Measurements from ENCODE around the gene TMX4.

DNA sequence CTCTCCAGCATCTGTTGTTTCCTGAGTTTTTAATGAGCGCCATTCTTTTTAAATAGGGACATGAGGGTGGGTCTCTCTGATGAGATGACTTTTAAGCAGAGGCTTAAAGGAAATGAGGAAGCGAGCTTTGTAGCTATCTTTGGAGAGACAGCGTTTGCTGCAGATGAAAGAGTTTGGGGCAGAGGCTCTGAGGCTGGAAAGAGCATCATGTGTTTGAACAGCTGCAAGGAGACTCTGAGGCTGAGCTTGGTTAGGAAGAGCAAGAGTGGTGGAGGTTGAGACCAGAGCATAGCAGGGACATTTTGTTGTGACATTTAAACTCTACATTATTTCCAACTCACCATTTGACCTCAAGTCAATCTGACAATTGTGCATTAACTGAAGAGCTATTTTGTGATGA lies 38.3 kb upstream of the TMX4 start:
- TF ChIP-seq, protein P1, sequence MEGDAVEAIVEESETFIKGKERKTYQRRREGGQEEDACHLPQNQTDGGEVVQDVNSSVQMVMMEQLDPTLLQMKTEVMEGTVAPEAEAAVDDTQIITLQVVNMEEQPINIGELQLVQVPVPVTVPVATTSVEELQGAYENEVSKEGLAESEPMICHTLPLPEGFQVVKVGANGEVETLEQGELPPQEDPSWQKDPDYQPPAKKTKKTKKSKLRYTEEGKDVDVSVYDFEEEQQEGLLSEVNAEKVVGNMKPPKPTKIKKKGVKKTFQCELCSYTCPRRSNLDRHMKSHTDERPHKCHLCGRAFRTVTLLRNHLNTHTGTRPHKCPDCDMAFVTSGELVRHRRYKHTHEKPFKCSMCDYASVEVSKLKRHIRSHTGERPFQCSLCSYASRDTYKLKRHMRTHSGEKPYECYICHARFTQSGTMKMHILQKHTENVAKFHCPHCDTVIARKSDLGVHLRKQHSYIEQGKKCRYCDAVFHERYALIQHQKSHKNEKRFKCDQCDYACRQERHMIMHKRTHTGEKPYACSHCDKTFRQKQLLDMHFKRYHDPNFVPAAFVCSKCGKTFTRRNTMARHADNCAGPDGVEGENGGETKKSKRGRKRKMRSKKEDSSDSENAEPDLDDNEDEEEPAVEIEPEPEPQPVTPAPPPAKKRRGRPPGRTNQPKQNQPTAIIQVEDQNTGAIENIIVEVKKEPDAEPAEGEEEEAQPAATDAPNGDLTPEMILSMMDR (IDR thresholded peaks at IDR 0.05; ENCODE audit: low read depth, low read length, missing input control) = no peak
- TF ChIP-seq YY1 (IDR thresholded peaks at IDR 0.05) (no peak), RAD21 (IDR thresholded peaks at IDR 0.05) (no peak), SP1 (IDR thresholded peaks at IDR 0.05) (no peak), GABPA (IDR thresholded peaks at IDR 0.05 in 1 of 2, conservative IDR thresholded peaks at IDR 0.05 in 1 of 2) (no peak), EGR1 (IDR thresholded peaks at IDR 0.05; ENCODE audit: low read depth in 2 of 2) (no peak), JUND (IDR thresholded peaks at IDR 0.05) (no peak), TAF1 (conservative IDR thresholded peaks at IDR 0.05) (no peak), HNF4G (IDR thresholded peaks at IDR 0.05) (no peak), NR2F2 (IDR thresholded peaks at IDR 0.05) (no peak)
- TF ChIP-seq, protein P2, sequence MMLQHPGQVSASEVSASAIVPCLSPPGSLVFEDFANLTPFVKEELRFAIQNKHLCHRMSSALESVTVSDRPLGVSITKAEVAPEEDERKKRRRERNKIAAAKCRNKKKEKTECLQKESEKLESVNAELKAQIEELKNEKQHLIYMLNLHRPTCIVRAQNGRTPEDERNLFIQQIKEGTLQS (IDR thresholded peaks at IDR 0.05) = no peak
- TF ChIP-seq, protein P3, sequence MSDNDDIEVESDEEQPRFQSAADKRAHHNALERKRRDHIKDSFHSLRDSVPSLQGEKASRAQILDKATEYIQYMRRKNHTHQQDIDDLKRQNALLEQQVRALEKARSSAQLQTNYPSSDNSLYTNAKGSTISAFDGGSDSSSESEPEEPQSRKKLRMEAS (IDR thresholded peaks at IDR 0.05) = no peak
- TF ChIP-seq, protein P4, sequence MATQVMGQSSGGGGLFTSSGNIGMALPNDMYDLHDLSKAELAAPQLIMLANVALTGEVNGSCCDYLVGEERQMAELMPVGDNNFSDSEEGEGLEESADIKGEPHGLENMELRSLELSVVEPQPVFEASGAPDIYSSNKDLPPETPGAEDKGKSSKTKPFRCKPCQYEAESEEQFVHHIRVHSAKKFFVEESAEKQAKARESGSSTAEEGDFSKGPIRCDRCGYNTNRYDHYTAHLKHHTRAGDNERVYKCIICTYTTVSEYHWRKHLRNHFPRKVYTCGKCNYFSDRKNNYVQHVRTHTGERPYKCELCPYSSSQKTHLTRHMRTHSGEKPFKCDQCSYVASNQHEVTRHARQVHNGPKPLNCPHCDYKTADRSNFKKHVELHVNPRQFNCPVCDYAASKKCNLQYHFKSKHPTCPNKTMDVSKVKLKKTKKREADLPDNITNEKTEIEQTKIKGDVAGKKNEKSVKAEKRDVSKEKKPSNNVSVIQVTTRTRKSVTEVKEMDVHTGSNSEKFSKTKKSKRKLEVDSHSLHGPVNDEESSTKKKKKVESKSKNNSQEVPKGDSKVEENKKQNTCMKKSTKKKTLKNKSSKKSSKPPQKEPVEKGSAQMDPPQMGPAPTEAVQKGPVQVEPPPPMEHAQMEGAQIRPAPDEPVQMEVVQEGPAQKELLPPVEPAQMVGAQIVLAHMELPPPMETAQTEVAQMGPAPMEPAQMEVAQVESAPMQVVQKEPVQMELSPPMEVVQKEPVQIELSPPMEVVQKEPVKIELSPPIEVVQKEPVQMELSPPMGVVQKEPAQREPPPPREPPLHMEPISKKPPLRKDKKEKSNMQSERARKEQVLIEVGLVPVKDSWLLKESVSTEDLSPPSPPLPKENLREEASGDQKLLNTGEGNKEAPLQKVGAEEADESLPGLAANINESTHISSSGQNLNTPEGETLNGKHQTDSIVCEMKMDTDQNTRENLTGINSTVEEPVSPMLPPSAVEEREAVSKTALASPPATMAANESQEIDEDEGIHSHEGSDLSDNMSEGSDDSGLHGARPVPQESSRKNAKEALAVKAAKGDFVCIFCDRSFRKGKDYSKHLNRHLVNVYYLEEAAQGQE (IDR thresholded peaks at IDR 0.05) = no peak
